Aorta (tissue), 5 donors: ENCODE data around the gene RAB24. TPM values are rescaled to one million over a fixed set of nuclear protein-coding genes. Genes with fewer than 3 reads are reported as not detected.

Experiments
- ATAC-seq: fragments of 200-7000 bp; cut with Tn5 transposase; one replicate; pipeline ENCODE4 v1.9.1; 2022; ENCODE audit warnings: moderate library complexity; ENCODE audit not compliant: low FRiP score
- DNase-seq, 2 donors: peaks; one replicate each; pipeline ENCODE4 v3.0.0-alpha.2; 2020
- H3K27ac ChIP-seq, 2 donors: one replicate each; pipeline ENCODE4 v1.5.1; 2013; ENCODE audit warnings: low read length in 2 of 2, mild to moderate bottlenecking in 2 of 2, moderate library complexity in 2 of 2, control low read depth in 1 of 2, inconsistent platforms in 1 of 2, low read depth in 1 of 2
- H3K27me3 ChIP-seq, 2 donors: one replicate each; pipeline ENCODE4 v1.6.1; 2013; ENCODE audit warnings: control low read depth in 1 of 2, low read length in 1 of 2, mild to moderate bottlenecking in 1 of 2, moderate library complexity in 1 of 2; ENCODE audit not compliant: insufficient read depth in 2 of 2, control insufficient read depth in 1 of 2
- H3K36me3 ChIP-seq, 2 donors: one replicate each; pipeline ENCODE4 v1.6.1; 2013; ENCODE audit warnings: control low read depth in 1 of 2, low read length in 1 of 2, mild to moderate bottlenecking in 1 of 2; ENCODE audit not compliant: insufficient read depth in 2 of 2, control insufficient read depth in 1 of 2
- H3K4me1 ChIP-seq, 2 donors: one replicate each; pipeline ENCODE4 v1.6.1; 2013; ENCODE audit warnings: low read length in 2 of 2, control low read depth in 1 of 2, mild to moderate bottlenecking in 1 of 2, moderate library complexity in 1 of 2; ENCODE audit not compliant: insufficient read depth in 2 of 2, control insufficient read depth in 1 of 2
- H3K4me3 ChIP-seq, 2 donors: one replicate each; pipeline ENCODE4 v1.5.1; 2013; ENCODE audit warnings: low read length in 2 of 2, control low read depth in 1 of 2, mild to moderate bottlenecking in 1 of 2
- H3K9me3 ChIP-seq: one replicate; pipeline ENCODE4 v1.6.1; 2013; ENCODE audit warnings: mild to moderate bottlenecking, low read length; ENCODE audit not compliant: control insufficient read depth
- WGBS, 2 donors: extraction: QIAGEN DNeasy Blood & Tissue Kit; methylation state at CpG; one replicate each; pipeline ENCODE4 v1.1.7; 2013; 5-methylcytosine and 5-hydroxymethylcytosine counted together
- intact Hi-C, 2 donors: fragments of 100-400 bp; cut with DNase I; formaldehyde crosslinking; loops; one replicate each; pipeline versions ENCODE4 v1.14.2 to v1.15.0; 2022
- polyA plus RNA-seq, 2 donors: library from polyadenylated mRNA; stranded (reverse); fragments of 200-250 nt; gene quantifications; one replicate each; pipeline ENCODE4 v1.2.3, GENCODE V29; 2013
- total RNA-seq, 2 donors: library from RNA; stranded (reverse); fragmentation: NEBNext Ultra II Directional; extraction: Animal tissue kit (Norgen Biotek cat#: 25700); gene quantifications; one replicate each; pipeline ENCODE4 v1.2.1, GENCODE V29; 2021
- donor health status: healthy with polysubstance abuse.
- donor health status: Bipolar disorder and iron deficiency.
- donor health status: DM: no; HTN: no; CAD: no.
- donor health status: DM: no; HTN: no; CAD: no.
- donor health status: DM: yes; HTN: yes; CAD: no.

RAB24 gene
- total and polyA plus RNA-seq, 4 donors, result 19.6 to 80.7 (median 39.1) TPM

DNA sequence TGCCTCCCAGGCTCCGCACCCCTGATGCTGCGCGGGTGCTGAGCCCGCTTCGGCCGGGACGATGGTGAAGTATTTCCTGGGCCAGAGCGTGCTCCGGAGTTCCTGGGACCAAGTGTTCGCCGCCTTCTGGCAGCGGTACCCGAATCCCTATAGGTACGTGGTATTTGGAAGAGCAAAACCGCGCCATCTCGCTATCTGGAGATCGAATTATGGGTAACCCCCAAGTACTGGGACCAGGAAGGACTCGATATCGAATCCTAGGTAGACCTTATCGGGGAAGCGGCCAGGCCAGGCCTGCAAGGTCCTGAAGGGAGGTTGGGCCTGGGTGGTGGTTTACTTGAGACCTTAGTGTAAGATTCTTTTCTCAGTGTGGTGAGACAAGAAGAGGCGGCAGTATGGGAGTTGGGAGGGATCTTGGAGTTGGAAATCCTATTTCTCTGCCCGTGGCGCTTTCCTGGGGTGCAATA, 439 bp upstream of the RAB24 start:
- 1% methylated on average over 24 to 25 of the region's 25 CpGs for WGBS, 2 donors
- Histone ChIP-seq H3K9me3 (no peaks in the 10 kb centered on the region), H3K4me1 (no peaks in the 10 kb centered on the region), H3K4me3 (peak overlapping the region; percentile 38 to 74), H3K27me3 (no peaks in the 10 kb centered on the region), H3K36me3 (no peaks in the 10 kb centered on the region), H3K27ac (peak overlapping the region; percentile 31 to 41)
- intact Hi-C loops, result no loop called here
- DNase-seq (no peak), ATAC-seq (no peak)

DNA sequence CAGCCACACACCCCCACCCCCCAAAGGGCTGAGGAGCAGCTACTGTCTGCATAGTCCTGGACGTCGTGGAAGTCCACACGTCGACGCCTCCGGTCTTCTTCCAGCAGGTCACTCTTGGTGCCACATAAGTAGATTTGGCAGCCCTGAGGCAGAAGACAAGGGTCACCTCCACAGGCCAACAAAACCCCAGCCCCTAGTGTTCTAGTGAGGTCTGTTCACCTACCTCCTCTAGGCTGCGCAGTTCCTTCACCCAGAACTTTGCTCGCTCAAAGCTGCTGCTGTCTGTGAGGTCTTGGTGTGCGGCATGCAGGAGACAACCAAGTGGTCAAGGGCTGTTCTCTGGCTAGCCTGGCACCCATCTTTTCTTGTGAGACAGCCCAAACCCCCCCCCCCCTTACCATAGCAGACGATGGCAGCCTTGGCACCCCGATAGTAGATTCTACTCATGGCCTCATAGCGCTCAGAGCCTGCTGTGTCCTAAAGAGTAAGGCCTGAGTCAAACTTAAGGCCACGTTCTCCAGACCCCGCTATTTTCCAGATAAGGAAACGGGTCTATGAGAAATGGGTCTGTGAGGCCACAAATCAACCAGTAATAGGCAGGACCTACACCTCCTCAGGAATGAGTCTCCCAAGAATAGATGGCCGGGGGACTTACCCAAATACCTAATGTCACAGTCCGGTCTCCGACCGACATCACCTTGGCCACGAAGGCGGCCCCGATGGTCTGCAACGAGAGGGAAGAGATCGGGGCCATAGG, 987 bp downstream of the RAB24 start:
- no peak for ATAC-seq
- peak in 1 of 2 donors; percentile 76 for DNase-seq
- Histone ChIP-seq H3K27ac (no peak overlapping the region), H3K4me1 (no peaks in the 10 kb centered on the region), H3K4me3 (peak overlapping the region; percentile 38 to 73), H3K27me3 (no peaks in the 10 kb centered on the region), H3K9me3 (no peaks in the 10 kb centered on the region), H3K36me3 (peaks cover 0 to 6% of the 10 kb centered on the region in 2 donors)
- intact Hi-C loops, result no loop called here
- WGBS, 2 donors, result 30% methylated on average over 24 of the region's 24 CpGs

DNA sequence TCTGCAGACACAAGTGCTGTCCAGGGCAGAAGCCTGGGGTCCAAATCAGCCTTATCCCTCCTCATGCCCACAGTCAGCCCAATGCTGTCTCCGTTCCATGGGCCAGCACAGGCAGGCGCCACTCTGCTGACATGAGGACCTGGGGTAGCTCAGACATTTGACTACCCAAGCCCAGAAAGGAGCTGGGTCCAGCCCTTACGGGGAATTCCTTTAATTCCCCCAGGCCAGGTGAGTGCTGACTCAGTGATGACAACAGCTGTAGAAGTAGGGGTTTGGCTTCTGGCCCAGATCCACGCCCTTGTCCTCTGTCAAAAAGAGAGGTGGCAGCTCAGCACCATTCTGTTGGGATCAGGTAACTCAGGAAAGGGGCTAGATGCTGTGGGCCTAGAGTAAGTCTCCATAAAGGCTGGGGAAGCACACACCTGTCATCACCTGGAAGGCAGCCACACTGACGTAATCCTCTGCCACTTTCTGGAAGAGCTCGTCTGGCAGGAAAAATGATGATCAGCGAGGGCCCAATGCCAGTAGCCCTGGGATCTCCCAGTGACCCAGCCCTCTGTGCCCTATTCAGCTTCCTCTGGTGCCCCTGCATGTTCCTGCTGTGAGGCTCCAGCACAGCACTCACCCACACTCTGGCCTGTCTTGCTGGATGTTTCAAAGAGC, 1.9 kb downstream of the RAB24 start:
- ATAC-seq (no peak), DNase-seq (peak in 1 of 2 donors; percentile 70)
- Histone ChIP-seq H3K27me3 (no peaks in the 10 kb centered on the region), H3K4me1 (no peaks in the 10 kb centered on the region), H3K4me3 (no peak overlapping the region), H3K27ac (no peak overlapping the region), H3K36me3 (peaks cover 0 to 6% of the 10 kb centered on the region in 2 donors), H3K9me3 (no peaks in the 10 kb centered on the region)
- WGBS, 2 donors, result 67 to 77% methylated on average over 7 of the region's 7 CpGs
- intact Hi-C loops, result no loop called here

DNA sequence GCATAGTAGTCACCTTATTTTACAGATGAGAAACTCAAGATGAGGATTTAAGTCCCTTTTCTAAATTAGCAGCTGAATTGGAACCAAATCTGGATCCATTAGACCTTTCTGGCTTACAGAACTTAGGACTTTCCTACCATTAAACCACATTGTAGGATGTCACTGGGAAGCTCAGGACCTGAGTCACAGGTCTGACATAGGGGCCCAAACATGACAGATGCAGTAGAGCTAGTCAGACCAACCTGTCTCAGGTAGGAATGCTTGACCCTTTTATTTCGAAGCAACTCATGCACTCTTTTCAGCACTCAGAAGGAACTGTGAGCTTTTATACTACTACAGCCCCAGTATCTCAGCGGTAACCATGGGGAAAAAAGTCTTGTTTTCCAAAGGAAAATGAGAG, 2.6 kb downstream of the RAB24 start:
- H3K4me1 ChIP-seq, result no peaks in the 10 kb centered on the region

DNA sequence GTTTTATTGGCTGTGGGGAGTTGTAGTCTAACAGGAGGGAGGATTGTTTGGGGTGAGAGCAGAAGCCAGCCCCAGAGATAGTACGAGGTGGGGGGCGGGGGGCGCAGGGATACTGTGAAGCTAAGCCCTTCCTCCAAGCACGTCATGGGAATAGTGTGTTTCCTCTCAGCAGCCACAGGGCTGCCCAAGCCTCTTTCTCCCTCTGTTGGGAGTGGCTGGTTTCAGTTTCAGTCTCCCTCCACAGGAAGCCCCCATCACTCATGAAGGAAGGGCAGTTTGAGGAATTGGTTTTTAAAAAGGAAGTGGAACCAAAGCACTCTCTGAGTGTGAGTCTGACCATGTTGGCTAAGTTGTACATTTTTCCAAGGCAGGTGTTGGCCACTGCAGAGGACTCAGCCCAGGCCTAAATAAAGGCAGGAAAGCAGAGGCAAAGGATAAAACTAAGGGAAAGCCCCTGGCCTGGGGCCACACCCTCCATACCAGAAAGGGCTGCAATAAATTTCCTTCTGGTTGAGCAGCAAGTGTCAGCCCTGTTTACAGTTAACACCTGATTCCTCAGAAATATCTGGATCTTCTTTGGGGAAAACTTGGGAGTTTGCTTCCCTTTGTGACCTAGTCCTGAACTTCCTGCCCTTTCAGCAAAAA, 3.2 kb downstream of the RAB24 start:
- no peaks in the 10 kb centered on the region for H3K4me1 ChIP-seq
- ATAC-seq (peak; percentile 36), DNase-seq (peak; percentile 73 to 80)
- no peaks in the 10 kb centered on the region for H3K9me3 ChIP-seq
- peaks cover 0 to 6% of the 10 kb centered on the region in 2 donors for H3K36me3 ChIP-seq
- 33 to 38% methylated on average over 4 of the region's 4 CpGs for WGBS, 2 donors
- no peak overlapping the region for H3K4me3 ChIP-seq
- intact Hi-C loops, result no loop called here
- no peak overlapping the region for H3K27ac ChIP-seq
- no peaks in the 10 kb centered on the region for H3K27me3 ChIP-seq

More for the DNA sequence above, 2.6 kb downstream of the RAB24 start:
- H3K9me3 ChIP-seq, result no peaks in the 10 kb centered on the region
- no peak for DNase-seq
- no peak overlapping the region for H3K4me3 ChIP-seq
- no peaks in the 10 kb centered on the region for H3K27me3 ChIP-seq
- intact Hi-C loops, result no loop called here
- H3K27ac ChIP-seq, result no peak overlapping the region
- WGBS, 2 donors, result 78 to 87% methylated on average over 2 of the region's 2 CpGs
- peaks cover 0 to 6% of the 10 kb centered on the region in 2 donors for H3K36me3 ChIP-seq
- no peak for ATAC-seq

DNA sequence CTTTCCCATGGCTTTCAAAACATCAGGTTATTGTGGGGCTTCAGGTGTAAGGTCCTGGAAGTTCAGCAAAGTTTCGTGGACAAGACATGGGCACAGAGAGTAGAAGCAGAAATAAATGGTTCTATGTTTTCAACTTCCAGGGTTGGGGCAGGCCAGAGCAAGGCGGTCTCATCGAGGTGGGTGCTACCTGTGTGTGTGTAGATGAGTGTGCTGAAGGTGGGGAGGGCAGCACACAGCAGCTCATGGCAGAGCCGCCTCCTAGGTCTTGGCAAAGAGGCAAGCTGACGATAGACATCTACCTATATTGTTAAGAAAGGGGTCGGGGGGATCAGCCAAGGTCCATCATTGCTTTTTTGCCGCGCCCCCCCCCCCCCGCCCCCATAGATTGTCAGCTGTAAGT, 3.8 kb downstream of the RAB24 start:
- Histone ChIP-seq H3K27ac (no peak overlapping the region), H3K4me3 (no peak overlapping the region), H3K36me3 (peaks cover 2 to 6% of the 10 kb centered on the region in 2 donors), H3K4me1 (no peaks in the 10 kb centered on the region), H3K9me3 (no peaks in the 10 kb centered on the region), H3K27me3 (no peaks in the 10 kb centered on the region)
- 80 to 83% methylated on average over 9 of the region's 9 CpGs for WGBS, 2 donors
- intact Hi-C loops, result no loop called here
- DNase-seq (peak in 1 of 2 donors; percentile 65), ATAC-seq (no peak)

DNA sequence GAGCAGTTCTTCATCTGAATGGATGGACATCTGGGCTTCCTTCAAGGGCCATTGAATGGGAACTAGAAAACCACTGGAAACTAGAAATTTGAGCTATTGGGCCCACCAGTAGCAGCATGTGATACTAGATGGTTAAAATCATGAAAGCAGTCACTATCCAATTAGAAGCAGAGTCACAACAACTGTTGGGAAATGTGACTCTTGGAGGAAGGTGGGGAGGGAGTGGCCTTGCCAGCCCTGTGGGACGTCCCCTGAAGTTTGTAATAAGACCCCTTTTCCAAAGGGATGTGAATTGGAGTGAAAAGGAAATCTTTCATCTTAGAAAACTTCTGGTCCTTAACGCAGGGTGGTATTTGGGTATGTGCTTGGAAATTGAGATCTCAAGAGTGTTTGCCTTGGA, 5.6 kb downstream of the RAB24 start:
- H3K4me1 ChIP-seq, result no peaks in the 10 kb centered on the region
- no peak for ATAC-seq

DNA sequence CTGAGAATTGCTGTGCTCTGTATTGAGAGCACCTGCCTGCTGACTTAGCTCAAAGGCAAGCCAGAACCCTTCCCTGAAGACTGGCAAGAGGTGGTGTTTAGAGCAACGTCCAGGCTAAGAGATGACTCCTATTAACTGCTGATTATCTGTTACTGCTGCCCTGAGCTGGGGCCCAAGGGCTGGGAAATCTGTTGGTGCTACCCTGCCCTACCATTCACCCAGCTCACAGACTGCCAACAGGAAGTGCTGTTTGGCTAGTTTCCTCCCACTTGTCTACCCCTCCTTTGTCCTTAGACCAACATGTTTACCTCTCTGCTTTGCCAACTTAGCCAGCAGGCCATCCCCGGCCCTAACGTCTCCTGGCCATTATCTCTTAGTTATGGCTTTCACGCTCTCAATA, 6.9 kb downstream of the RAB24 start:
- intact Hi-C loops, result no loop called here
- Histone ChIP-seq H3K27ac (no peak overlapping the region), H3K9me3 (no peaks in the 10 kb centered on the region), H3K27me3 (no peaks in the 10 kb centered on the region), H3K4me3 (no peak overlapping the region), H3K36me3 (peaks cover 8 to 12% of the 10 kb centered on the region in 2 donors), H3K4me1 (no peaks in the 10 kb centered on the region)
- DNase-seq, result no peak
- WGBS, 2 donors, result 56 to 59% methylated on average over 4 of the region's 4 CpGs
- ATAC-seq, result no peak

More for the DNA sequence above, 5.6 kb downstream of the RAB24 start:
- WGBS, 2 donors, result 65 to 73% methylated on average over 2 of the region's 2 CpGs
- intact Hi-C loops, result no loop called here
- no peaks in the 10 kb centered on the region for H3K9me3 ChIP-seq
- no peaks in the 10 kb centered on the region for H3K27me3 ChIP-seq
- peaks cover 6 to 12% of the 10 kb centered on the region in 2 donors for H3K36me3 ChIP-seq
- DNase-seq, result no peak
- no peak overlapping the region for H3K4me3 ChIP-seq
- no peak overlapping the region for H3K27ac ChIP-seq
